PFSK-1 (cell line): ENCODE data around the gene PPP3CA.

ENCODE experiments used
- FOXP2 ChIP-seq: optimal IDR thresholded peaks from 2 replicates; pipeline ENCODE3; 2011; ENCODE audit warnings: borderline replicate concordance, control low read depth, inconsistent platforms; ENCODE audit not compliant: insufficient read depth; ENCODE audit errors: extremely low read length, extremely low read depth
- POLR2AphosphoS5 ChIP-seq: IDR thresholded peaks from 2 replicates; pipeline ENCODE4 v1.6.1; 2012; ENCODE audit warnings: low read depth, mild to moderate bottlenecking, control low read depth, low read length, moderate library complexity
- SIN3A ChIP-seq: IDR thresholded peaks from 2 replicates; pipeline ENCODE4 v1.6.1; 2012; ENCODE audit warnings: mild to moderate bottlenecking, low read length, moderate library complexity, borderline replicate concordance; ENCODE audit not compliant: insufficient read depth
- TAF1 ChIP-seq: IDR thresholded peaks from 2 replicates; pipeline ENCODE4 v1.6.1; 2012; ENCODE audit warnings: low read length, control low read depth, borderline replicate concordance; ENCODE audit not compliant: insufficient read depth
- TF ChIP-seq, protein P1 (sequence below), 2 experiments: IDR thresholded peaks; 2 replicates each; pipeline versions ENCODE4 v1.6.1 to v1.8.0; 2011 to 2012; ENCODE audit warnings: low read depth in 2 of 2, low read length in 2 of 2, control low read depth in 1 of 2, inconsistent platforms in 1 of 2, mild to moderate bottlenecking in 1 of 2, moderate library complexity in 1 of 2; ENCODE audit not compliant: insufficient read depth in 1 of 2

GRCh38 chr4:101285985-101286384 is 61.3 kb downstream of the PPP3CA start:
- TF ChIP-seq TAF1 (no peak), SIN3A (no peak), POLR2AphosphoS5 (no peak), FOXP2 (no peak)
- TF ChIP-seq, protein P1, sequence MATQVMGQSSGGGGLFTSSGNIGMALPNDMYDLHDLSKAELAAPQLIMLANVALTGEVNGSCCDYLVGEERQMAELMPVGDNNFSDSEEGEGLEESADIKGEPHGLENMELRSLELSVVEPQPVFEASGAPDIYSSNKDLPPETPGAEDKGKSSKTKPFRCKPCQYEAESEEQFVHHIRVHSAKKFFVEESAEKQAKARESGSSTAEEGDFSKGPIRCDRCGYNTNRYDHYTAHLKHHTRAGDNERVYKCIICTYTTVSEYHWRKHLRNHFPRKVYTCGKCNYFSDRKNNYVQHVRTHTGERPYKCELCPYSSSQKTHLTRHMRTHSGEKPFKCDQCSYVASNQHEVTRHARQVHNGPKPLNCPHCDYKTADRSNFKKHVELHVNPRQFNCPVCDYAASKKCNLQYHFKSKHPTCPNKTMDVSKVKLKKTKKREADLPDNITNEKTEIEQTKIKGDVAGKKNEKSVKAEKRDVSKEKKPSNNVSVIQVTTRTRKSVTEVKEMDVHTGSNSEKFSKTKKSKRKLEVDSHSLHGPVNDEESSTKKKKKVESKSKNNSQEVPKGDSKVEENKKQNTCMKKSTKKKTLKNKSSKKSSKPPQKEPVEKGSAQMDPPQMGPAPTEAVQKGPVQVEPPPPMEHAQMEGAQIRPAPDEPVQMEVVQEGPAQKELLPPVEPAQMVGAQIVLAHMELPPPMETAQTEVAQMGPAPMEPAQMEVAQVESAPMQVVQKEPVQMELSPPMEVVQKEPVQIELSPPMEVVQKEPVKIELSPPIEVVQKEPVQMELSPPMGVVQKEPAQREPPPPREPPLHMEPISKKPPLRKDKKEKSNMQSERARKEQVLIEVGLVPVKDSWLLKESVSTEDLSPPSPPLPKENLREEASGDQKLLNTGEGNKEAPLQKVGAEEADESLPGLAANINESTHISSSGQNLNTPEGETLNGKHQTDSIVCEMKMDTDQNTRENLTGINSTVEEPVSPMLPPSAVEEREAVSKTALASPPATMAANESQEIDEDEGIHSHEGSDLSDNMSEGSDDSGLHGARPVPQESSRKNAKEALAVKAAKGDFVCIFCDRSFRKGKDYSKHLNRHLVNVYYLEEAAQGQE (IDR thresholded peaks at IDR 0.05; ENCODE audit: insufficient read depth in 1 of 2, low read depth in 2 of 2, low read length in 2 of 2): no peak
